KMS-11 (cell line): ENCODE results near the gene TGFA.

ENCODE experiments used
- H2AFZ ChIP-seq: fragments of 200-600 bp; sonication (generic); 2 replicates; pipeline ENCODE4 v1.6.1; 2016; ENCODE audit warnings: antibody characterized with exemption, mixed run types, low read depth
- H3K27ac ChIP-seq: fragments of 200-600 bp; sonication (generic); 2 replicates; pipeline ENCODE4 v1.6.1; 2016; ENCODE audit warnings: mild to moderate bottlenecking, mixed run types
- H3K27me3 ChIP-seq: fragments of 200-600 bp; sonication (generic); 2 replicates; pipeline ENCODE4 v1.6.1; 2017; ENCODE audit warnings: mild to moderate bottlenecking, low read depth, mixed run types, moderate library complexity; ENCODE audit not compliant: insufficient read depth
- H3K36me3 ChIP-seq: fragments of 200-600 bp; sonication (generic); 2 replicates; pipeline ENCODE4 v1.6.1; 2017; ENCODE audit warnings: mild to moderate bottlenecking, mixed run types; ENCODE audit not compliant: insufficient read depth
- H3K4me1 ChIP-seq: fragments of 200-600 bp; sonication (generic); 2 replicates; pipeline ENCODE4 v1.6.1; 2016; ENCODE audit warnings: mild to moderate bottlenecking, low read depth, mixed run types; ENCODE audit not compliant: poor library complexity, severe bottlenecking
- H3K4me2 ChIP-seq: fragments of 200-600 bp; sonication (generic); 2 replicates; pipeline ENCODE4 v1.7.0; 2016; ENCODE audit warnings: mild to moderate bottlenecking, mixed run types
- H3K4me3 ChIP-seq: fragments of 200-600 bp; sonication (generic); IDR thresholded peaks from 2 replicates; pipeline ENCODE4 v1.6.1; 2017; ENCODE audit warnings: low read depth, low read length, mixed read lengths; ENCODE audit not compliant: insufficient read depth
- H3K79me2 ChIP-seq: fragments of 200-600 bp; sonication (generic); 2 replicates; pipeline ENCODE4 v1.6.1; 2016; ENCODE audit warnings: low read depth, mixed run types; ENCODE audit not compliant: insufficient read depth
- H3K9ac ChIP-seq: fragments of 200-600 bp; sonication (generic); 2 replicates; pipeline ENCODE4 v1.6.1; 2016; ENCODE audit warnings: mild to moderate bottlenecking, mixed run types
- H4K20me1 ChIP-seq: fragments of 200-600 bp; sonication (generic); 2 replicates; pipeline ENCODE4 v1.6.1; 2016; ENCODE audit warnings: mild to moderate bottlenecking, mixed run types; ENCODE audit not compliant: insufficient read depth
- TF ChIP-seq, protein P1 (sequence below): fragments of 200-600 bp; sonication (generic); conservative IDR thresholded peaks from 2 replicates; pipeline ENCODE4 v1.6.1; 2017; ENCODE audit warnings: low read depth, mild to moderate bottlenecking, antibody characterized with exemption, low read length, moderate library complexity, mixed read lengths

TGFA gene

GRCh38 chr2:70522627-70523026 is 31.0 kb downstream of the TGFA start:
- TF ChIP-seq, protein P1, sequence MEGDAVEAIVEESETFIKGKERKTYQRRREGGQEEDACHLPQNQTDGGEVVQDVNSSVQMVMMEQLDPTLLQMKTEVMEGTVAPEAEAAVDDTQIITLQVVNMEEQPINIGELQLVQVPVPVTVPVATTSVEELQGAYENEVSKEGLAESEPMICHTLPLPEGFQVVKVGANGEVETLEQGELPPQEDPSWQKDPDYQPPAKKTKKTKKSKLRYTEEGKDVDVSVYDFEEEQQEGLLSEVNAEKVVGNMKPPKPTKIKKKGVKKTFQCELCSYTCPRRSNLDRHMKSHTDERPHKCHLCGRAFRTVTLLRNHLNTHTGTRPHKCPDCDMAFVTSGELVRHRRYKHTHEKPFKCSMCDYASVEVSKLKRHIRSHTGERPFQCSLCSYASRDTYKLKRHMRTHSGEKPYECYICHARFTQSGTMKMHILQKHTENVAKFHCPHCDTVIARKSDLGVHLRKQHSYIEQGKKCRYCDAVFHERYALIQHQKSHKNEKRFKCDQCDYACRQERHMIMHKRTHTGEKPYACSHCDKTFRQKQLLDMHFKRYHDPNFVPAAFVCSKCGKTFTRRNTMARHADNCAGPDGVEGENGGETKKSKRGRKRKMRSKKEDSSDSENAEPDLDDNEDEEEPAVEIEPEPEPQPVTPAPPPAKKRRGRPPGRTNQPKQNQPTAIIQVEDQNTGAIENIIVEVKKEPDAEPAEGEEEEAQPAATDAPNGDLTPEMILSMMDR: no peak
- Histone ChIP-seq H3K36me3 (no peaks in the 10 kb centered on the region), H3K9ac (no peak overlapping the region), H3K4me2 (no peak overlapping the region), H3K79me2 (no peaks in the 10 kb centered on the region), H3K27ac (no peak overlapping the region), H3K27me3 (no peaks in the 10 kb centered on the region), H3K4me1 (no peaks in the 10 kb centered on the region), H3K4me3 (no peak overlapping the region), H4K20me1 (no peaks in the 10 kb centered on the region), H2AFZ (no peak overlapping the region)

DNA sequence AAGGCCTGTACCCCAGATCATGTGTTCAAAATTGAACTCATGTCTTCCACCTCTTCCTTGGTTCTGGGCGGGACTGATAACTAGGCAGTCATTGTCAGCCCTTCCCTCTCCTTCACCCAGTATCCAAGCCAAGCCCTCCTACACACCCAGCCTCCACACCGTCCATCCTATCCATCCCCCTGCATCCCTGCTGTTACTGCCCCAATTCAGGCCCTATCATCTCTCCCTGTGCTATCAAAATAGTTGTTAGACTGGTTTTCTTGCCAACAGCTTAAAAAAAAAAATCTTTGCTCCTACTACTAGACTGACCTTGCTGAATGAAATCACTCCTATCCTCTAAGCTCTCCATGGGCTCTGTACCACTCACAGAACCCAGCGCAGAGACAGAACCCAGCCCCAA is 32.8 kb downstream of the TGFA start:
- no peaks in the 10 kb centered on the region for H3K27me3 ChIP-seq
- no peaks in the 10 kb centered on the region for H3K36me3 ChIP-seq
- no peak overlapping the region for H3K27ac ChIP-seq
- TF ChIP-seq, protein P1: no peak
- H3K79me2 ChIP-seq: no peaks in the 10 kb centered on the region
- no peak overlapping the region for H3K9ac ChIP-seq
- H2AFZ ChIP-seq: no peak overlapping the region
- H3K4me3 ChIP-seq: no peak overlapping the region
- H3K4me1 ChIP-seq: no peaks in the 10 kb centered on the region
- no peaks in the 10 kb centered on the region for H4K20me1 ChIP-seq
- H3K4me2 ChIP-seq: no peak overlapping the region

DNA sequence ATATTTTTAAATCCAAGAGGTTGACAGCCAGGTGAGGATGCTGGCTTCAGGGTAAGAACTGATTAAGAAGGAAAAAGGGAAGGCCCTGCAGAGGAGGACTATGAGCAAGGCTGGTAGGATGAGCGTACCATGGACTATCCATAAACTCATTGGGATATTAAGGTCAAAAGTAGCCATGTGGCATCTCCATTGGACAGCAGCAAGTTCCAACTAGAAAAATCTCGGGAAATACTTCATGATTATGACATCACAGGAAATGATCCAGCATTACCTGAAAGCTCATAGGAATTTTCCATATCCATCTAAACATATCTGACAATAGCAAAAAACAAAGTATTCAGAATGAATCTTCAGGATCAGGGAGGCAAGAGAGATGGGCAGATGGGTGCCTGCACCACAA is 34.2 kb downstream of the TGFA start:
- no peak overlapping the region for H3K4me3 ChIP-seq
- no peak overlapping the region for H3K27ac ChIP-seq
- no peaks in the 10 kb centered on the region for H3K4me1 ChIP-seq
- no peaks in the 10 kb centered on the region for H3K36me3 ChIP-seq
- no peak overlapping the region for H3K4me2 ChIP-seq
- H3K79me2 ChIP-seq: no peaks in the 10 kb centered on the region
- H2AFZ ChIP-seq: no peak overlapping the region
- no peaks in the 10 kb centered on the region for H3K27me3 ChIP-seq
- no peak overlapping the region for H3K9ac ChIP-seq
- TF ChIP-seq, protein P1: no peak
- H4K20me1 ChIP-seq: no peaks in the 10 kb centered on the region

DNA sequence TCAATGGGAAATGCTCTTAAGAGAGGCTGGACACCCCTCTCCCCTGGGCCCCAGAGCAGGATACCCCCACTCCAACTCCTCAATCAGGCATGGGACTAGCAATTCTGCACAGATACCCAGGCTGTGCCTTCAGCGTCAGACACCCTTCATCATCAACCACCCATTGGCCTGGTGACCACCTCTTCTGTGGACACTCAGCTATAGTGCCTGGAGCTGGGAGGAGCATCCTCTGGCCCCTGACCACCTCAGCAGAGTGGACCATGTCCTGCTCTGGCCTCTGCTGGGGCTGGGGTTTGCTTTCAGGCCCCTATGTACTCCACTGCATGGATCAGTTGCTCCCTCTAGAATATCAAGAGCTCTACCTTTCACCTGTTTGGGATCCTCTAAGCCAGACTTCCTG is 35.1 kb downstream of the TGFA start:
- no peaks in the 10 kb centered on the region for H4K20me1 ChIP-seq
- no peak overlapping the region for H3K4me2 ChIP-seq
- no peaks in the 10 kb centered on the region for H3K4me1 ChIP-seq
- H3K27ac ChIP-seq: no peak overlapping the region
- H3K79me2 ChIP-seq: no peaks in the 10 kb centered on the region
- no peak overlapping the region for H2AFZ ChIP-seq
- no peak overlapping the region for H3K9ac ChIP-seq
- TF ChIP-seq, protein P1: no peak
- no peaks in the 10 kb centered on the region for H3K36me3 ChIP-seq
- H3K27me3 ChIP-seq: no peaks in the 10 kb centered on the region
- no peak overlapping the region for H3K4me3 ChIP-seq

GRCh38 chr2:70517804-70518203 is 35.8 kb downstream of the TGFA start:
- no peaks in the 10 kb centered on the region for H3K4me1 ChIP-seq
- no peak overlapping the region for H3K27ac ChIP-seq
- no peak overlapping the region for H3K4me3 ChIP-seq
- no peak overlapping the region for H2AFZ ChIP-seq
- TF ChIP-seq, protein P1: no peak
- H3K79me2 ChIP-seq: no peaks in the 10 kb centered on the region
- no peak overlapping the region for H3K9ac ChIP-seq
- H3K4me2 ChIP-seq: no peak overlapping the region
- no peaks in the 10 kb centered on the region for H4K20me1 ChIP-seq
- H3K27me3 ChIP-seq: no peaks in the 10 kb centered on the region
- no peaks in the 10 kb centered on the region for H3K36me3 ChIP-seq
